RCC 7860 (cell line): Measurements from ENCODE around the gene HPS4.

Experiments used
- DNase-seq: peaks from one replicate; pipeline ENCODE4 v3.0.0-alpha.2; 2015; ENCODE audit warnings: low spot score
- FAIRE-seq: peaks from 2 replicates; lab custom pipeline; 2012; peaks lifted over from hg19 to GRCh38; lab: Jason Lieb, UNC

The HPS4 gene

DNA sequence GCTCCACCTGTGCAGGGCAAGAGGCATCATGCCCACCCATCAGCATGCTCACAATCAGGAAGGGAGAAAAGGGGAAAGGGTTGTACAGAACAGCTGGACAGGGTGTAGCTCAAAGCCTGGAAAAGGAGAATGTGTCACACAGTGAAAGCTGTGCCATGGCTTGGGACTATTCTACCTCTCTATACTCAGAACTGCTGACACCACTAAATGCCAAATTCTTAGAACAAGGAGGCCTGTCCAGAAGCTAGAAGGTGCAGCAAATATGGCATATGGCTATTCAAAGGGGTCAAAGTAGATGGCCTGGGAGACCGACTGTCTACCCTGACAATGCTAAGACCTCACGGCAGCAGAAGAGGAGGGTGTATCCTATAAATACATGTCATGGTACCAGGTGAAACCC is 12.8 kb downstream of the HPS4 start:
- FAIRE-seq (no peak), DNase-seq (no peak)

DNA sequence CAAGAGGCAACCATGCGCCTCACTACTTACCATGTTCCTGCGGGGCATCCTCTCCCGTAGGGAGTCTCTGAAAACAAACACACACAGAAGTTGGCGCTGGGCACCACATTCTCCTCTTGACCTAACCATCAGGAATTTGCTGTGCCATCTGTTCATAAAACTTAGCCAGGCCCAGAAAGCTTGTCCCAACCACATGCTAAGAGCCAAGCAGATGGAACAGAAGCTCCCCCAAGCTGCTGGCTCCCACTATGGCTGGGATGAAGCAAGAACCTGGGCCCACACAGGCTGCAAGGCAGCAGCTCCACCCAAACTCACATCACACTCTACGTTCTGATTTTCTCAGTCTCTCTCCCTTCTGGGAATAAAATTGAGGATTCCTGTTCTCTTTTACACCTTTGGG is 17.4 kb downstream of the HPS4 start:
- DNase-seq (no peak), FAIRE-seq (no peak)

DNA sequence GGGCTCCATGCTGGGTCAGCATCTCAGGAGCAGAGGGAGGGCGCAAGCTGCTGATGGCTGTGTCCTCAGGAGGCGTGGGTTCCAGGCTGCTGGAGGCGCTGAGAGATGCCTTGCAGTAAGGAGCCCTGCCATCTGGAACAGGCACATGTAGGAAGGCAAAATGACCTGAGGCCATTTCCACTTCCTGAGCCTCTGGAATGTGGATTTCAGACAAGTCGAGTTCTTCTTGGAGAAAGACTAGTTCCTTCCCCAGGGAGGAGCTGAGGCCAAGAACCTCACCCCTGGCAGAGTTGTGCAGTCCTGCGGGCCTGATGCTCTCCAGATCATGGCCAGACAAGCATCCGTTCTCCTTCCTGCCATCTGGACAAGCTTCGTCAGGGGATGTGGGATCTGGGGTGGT is 19.3 kb downstream of the HPS4 start:
- DNase-seq (no peak), FAIRE-seq (no peak)

DNA sequence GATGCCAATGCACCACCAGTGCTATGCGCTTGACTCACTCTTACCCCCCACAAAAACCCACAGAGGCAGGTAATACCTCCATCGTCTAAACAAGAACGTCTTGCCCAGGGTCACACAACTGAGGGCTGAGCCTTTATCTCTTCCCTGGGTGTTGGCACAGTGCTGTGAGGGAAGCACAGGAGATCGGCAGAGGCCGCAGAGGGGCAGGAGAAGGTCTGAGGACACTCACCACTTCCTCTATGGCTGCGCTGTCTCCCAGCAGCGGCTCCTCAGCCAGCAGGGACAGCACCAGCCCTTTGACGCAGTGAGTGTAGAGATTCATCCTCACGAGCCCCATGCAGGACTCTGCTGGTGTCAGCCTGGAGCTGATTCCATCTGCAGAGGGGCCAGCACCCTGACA is 19.9 kb downstream of the HPS4 start:
- DNase-seq (no peak), FAIRE-seq (no peak)

DNA sequence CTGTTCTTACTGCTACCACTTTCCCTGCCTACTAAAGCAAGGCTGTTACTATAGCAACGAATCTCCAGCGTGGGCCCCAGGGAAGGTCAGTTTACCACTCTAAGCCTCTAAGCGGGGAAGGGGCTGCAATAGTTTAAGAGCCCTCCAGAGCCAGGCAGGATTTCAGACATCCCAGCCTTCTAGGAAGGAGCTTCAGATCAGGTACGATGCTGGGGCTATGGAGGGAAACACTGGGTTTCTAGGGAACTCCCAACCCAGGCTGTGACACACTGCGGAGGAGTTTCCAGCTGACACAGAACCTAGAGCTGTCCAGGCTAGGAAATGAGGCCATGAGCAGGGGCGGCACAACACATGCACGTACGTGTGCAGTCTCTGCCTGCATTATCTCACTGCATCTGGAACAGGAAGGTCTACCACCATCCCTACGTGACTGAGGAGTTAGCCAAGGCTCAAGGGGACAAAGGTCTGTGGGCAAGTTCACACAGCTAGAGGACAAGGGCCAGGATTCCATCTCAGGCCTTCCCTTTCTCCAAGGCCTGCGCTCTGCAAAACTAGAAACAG is 20.4 kb downstream of the HPS4 start:
- FAIRE-seq: no peak
- DNase-seq: no peak

DNA sequence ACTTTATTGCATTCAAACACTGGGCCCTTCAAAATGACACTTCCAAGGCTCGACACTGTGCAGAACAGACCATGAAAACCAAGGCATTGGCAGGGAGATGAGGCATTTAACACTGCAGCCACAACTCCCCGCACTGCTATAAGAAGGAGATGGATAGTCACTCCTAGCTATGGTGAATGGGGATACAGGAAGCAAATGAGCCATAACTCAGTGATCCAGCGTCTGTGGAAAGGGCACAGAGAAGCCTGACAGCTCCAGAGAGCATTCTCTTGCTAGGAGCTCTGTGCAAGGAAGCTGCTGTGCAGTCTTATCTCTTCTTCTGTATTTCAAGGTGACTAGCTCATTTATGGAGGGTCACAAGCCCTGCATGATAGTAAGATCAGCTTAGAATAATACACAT is 20.9 kb downstream of the HPS4 start:
- FAIRE-seq (no peak), DNase-seq (no peak)

DNA sequence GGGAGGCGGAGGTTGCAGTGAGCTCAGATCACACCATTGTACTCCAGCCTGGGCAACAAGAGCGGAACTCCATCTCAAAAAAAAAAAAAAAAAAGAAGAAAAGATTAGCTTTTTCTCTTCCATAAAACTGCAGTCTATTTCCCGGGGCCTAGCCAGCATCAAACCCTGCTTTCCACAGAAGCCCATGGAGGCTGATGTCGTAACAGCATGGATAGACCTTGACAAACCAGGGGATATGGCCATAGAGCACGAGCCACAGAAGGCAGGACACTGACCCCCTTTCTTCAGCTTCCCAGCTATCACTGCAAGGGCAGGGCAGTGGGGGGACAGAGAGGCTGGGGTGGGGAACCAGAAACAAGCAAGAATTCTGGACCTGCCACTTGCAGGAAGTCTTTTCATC is 21.5 kb downstream of the HPS4 start:
- DNase-seq (no peak), FAIRE-seq (no peak)

DNA sequence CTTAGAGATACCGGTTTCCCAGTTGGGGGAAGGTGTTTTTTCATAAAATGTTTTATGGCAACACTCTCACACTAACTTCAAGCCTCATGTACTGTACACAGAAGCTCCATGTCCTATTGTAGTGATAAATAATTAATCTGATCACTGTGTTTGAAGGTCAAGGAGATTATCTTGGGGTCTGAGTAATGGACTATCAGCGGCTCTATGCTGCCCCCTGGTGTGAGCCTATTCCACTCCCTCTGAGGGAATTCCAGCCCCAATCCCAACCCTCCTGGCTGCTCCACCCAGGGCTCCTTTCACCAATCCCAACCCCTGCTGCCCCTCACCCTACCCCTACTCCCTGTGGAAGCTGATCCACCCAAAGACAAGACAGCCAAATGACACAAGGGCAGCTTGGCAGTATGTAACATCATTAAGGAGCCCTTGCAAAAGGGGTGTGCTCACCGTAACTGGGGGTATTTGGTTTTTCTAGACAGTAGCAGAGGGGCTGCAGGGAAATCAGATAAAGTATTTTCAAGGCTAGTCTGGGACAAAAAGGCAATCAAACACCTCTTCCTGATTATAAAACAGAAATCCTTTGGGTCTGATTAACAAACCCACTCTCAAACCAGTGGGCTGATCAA is 22.3 kb downstream of the HPS4 start:
- DNase-seq (peak; percentile 25), FAIRE-seq (peak; percentile 18)

DNA sequence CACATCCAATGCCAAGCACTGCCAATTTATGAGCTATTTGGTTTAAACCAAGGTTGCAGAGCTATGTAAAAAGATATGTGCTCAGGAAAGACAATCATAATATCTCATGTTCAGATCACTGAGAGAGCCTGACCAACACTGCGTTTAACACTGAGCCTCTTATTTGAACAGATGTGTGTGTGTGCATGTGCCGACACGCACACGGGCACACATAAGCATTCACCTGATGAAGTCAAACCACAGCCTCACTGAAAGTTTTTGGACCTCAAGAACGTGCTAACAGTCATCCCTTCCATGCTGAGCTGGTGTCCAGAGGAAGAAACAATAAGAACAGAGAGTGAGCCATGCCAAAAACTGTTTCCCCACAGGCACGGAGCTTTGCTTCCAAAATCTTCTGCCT is 23.4 kb downstream of the HPS4 start:
- no peak for FAIRE-seq
- no peak for DNase-seq

DNA sequence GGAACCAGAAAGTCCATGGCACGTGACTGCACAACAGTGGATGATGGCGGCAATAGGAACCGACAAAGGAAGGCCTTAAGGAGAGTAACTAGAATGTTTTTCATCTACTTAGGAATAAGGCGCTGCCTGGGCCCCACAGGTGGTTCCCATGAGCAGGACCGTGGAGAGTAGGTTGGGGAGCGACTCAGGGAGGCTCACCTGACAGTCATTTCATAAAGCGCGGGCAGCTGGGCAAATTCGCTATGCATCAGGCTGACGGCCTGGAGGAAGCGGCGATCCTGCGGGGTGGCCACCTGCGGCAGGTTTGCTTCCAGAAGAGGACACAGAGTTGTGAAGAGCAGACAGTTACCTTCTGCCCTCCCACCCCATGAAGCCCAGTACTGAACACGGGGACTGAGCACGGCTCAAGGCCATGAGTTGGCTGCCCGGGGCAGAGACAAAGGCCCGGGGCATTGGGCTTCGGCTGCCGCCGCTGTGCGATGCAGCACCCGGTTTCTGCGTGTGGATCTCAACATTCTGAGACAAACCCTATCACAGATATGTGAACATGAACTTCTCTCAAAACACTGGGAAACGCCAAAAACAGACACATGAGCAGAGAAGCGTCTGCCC is 25.8 kb downstream of the HPS4 start:
- DNase-seq (no peak), FAIRE-seq (no peak)

DNA sequence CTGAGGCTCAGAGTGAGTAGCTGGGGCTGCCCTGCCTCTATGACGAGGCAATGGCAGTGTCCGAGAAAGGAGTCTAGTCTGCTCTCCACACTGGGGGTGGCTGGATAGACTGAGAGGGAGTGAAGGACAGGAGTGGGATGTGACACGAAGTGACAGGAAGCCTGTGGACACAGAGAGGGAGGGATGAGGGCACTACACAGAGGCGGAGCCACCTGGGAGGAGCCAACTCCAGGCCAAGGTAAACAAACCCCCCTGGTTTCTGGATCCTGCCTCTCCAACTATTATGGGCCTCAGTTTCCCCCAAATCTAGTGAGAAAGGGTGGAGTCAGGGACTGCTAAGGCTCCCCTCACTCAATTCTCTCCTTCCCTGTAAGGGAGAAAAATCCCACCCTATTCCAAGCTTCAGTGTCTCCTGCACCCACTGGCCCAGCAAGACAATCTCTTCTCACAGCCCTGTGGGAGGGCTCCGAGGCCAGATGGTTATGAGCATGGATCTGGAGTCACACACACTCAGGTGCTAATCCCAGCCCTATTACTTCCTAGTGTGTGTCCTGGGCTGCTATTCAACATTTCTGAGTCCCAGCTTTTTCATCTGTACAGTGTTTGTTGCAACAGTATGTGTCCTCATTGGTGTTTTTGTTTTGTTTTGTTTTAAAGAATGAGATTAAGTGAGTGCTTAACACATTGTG is 29.6 kb downstream of the HPS4 start:
- DNase-seq: no peak
- no peak for FAIRE-seq

DNA sequence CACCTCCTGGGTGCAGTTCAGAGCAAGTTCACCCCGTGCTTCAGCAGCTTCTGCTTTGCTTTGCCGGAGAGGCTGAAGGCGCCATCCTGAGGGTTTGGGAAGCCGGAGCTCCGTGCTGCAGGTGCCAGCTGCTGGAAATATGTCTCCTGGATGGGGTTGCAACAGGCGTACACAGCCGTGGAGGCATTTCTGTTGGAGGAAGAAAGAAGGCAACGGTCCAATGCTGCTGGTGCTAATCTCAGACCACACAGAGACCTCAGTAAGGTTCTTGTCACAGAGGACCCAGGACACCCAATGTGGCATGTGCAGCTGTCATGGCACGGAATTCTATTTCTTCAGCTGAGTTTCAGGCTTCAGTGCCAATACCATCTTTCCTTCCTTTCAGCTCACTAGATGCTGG is 30.4 kb downstream of the HPS4 start:
- FAIRE-seq (no peak), DNase-seq (no peak)

DNA sequence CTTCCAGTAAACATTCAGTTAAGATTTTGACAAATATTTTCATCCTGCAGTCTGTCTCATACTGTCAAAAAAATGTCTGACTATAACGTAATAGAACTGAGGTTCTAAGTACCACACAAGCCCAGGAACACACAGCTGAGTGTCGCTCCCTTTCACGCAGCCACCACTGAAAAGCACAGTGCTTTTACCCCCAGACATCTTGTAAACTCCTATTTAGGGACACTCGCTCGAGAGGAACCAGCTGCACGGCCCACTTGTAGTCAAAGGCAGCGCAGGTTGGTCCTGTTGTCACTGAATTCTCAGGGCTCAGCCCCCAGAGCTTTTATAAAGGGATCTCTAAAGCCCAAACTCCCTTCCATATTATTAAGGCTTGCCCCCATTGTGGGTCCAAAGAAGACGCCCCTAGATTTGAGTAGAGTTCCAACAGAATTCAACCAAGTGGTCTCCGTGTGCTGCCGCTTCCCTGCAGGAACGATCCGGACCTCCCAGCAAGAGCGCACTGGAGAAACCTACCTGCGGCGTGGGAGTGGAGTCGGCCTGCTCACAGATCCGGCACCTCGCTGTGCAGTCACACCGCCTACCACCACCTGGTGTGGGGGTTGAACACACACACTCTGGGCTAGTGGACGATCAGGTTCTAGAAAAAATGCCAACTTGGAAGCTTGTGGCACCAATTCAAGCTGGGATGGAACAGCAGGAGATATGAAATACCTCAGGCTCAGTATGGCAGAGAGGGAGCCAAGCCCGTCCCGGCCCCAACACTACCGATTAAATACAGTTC is 31.2 kb downstream of the HPS4 start:
- no peak for DNase-seq
- FAIRE-seq: no peak

DNA sequence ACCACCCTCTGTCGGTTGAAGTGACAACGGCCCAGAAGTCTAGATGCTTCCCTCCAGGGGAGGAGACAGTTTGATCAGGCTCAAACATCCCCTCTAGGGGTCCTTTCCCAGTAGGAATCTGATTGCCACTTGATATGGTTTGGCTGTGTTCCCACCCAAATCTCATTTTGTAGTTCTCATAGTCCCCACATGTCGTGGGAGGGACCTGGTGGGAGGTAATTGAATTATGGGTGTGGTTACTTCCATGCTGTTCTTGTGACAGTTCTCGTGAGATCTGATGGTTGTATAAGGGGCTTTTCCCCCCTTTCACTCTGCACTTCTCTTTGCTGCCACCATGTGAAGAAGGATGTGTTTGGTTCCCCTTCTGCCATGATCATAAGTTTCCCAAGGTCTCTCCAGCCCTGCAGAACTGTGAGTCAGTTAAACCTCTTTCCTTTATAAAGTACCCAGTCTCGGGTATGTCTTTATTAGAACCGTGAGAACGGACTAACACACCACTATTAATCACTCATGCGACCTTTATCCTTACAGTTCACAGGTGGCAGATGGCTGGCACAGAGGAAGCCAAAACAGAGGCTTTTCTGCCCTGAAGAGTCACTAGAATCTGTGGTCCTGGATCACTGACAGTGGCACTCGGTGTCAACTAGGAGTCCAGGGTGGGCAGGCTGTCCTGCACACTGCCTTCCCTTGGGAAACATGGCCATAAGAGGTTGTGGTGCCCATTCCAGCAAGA is 33.0 kb downstream of the HPS4 start:
- DNase-seq (no peak), FAIRE-seq (no peak)

DNA sequence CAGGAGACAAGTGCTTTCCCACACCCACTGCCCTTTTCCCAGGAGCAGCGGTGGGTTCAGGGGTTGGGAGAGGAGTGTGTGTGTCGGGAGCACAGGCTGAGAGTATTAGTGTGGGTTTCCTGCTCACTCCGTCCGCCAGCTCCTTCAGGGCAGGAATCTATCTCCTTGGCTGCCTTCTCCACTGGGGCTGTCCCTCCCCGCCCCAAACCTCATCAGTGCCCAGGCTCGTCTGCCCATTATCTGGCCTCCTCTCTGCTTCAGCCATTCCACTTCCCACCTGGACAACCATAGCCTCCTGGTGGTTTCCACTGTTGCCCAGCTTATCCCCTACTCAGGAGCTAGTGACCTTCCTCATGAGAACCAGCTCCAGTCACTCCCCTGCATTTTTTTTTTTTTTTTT is 34.6 kb downstream of the HPS4 start:
- FAIRE-seq: no peak
- no peak for DNase-seq

DNA sequence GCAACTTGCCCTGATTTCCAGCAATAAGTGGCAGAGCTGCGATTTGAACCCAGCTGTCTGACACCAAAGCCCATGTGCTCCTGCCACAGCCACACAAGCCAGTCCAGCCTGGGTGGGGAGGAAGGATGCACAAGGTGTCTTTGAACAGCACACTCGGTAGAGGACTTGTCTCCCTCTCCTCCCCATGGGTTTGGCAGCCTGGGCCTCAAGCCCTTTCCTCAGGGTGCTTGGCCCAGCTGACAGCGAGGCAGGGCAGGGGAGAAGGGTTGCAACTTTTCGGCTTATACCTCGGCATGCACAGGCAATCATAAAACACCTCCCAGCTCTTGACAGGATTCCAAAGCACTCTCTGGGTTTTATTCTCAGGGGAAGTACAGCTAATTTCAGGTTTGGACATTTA is 35.2 kb downstream of the HPS4 start:
- FAIRE-seq (no peak), DNase-seq (no peak)

DNA sequence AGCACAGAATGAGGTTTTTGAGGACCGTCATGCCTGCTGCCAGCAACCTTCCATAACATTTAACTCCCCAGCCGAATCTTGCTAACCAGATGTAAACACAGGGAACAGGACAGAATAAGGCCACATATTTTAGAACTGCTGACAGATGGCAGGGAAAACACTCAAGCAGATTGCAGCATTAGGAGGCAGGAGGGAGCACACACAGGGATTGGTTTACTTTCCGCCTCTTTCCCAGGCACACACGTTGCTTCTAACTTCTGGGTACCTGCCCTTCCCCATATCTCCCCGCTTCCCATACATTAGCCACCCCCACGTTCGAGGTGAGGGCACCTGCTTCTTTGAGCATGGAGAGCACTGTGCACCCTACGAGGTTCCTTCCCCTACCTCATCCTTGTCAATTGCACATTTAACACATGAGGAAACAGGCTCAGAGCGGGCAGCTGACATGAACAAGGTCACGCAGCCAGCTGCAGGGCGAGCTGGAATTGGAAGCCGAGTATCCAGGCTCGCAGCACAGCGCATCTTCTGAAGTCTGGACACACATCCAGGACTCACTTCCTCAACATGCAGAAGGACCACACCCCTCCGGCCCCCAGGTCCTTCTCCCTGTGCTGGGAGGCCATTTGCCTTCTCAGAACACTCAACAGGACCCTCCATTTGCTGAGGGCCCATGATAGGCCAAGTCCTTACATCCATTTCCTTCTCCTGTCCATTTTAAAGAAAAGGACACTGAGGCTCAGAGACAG is 35.8 kb downstream of the HPS4 start:
- DNase-seq (no peak), FAIRE-seq (no peak)

DNA sequence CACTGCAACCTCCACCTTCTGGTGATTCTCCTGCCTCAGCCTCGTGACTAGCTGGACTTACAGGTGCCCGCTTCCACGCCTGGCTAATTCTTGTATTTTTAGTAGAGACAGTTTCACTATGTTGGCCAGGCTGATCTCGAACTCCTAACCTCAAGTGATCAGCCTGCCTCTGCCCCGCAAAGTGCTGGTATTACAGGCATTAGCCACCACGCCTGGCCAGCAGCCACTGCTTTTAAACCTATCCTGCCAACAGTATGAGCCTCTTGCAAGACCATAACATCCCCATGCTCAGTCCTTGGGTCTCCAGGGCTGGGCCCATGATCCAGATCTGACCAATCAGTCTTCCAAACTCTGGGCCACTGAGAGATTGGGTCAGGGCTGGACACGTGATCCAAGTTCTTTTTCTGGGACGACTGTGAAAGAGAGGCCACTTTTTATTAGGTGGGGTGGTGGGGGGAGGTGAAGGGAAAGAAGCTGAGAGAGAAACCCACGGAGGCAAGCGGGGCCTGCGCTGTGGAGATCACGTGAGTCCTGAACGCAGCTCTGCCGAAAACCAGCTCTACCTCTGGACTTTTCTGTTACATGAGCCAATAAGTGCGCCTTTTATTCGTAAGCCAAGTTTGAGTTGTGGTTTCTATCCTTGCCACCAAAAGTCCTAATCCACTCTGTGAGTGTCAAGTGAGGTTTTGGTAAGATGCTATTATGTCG is 36.6 kb downstream of the HPS4 start:
- FAIRE-seq: no peak

DNA sequence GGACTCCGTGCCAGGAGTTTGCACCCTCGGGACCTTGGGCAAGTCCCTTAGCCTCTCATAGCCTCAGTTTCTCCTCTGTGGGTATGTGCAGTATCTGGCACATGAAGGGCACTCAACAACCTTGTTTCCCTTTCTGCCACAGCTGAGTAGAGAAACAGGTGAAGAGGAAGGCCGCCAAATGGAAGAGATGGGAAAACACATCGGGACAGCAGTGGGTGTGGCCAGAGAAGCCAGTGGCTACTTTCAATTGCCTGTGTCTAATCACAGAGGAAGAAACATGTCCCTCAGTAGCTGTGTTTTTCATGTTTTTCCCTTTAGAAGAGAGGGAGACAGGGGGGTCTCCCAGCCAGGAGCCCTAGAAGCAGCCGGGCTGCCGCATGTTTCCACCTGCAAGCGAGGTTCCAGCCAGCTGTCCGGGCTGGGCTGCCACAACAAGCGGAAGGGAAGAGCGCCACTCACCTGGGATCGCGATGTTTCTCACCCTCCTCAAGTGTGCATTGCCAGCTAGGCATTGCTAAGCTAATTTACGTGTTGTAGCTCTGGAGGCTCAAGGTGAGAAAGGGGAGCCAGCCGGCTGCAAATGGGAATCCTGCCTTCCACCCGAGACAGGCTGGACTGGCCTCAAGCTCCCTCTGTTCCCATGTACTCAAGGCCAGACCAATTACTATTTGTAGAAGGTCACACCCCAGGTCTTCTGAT is 37.9 kb downstream of the HPS4 start:
- FAIRE-seq (no peak), DNase-seq (no peak)

More for the DNA sequence above, 36.6 kb downstream of the HPS4 start:
- no peak for DNase-seq
